ENCODE measurements around the gene SLC25A41.
A peak's percentile ranks its signal among the peaks of the same experiment; 100 is the strongest.
"Not testable (repeated sequence)": the region's sequence is repeated elsewhere in the genome, so short reads cannot be mapped to it uniquely, and the experiment has no call there.

SLC25A41 gene

DNA sequence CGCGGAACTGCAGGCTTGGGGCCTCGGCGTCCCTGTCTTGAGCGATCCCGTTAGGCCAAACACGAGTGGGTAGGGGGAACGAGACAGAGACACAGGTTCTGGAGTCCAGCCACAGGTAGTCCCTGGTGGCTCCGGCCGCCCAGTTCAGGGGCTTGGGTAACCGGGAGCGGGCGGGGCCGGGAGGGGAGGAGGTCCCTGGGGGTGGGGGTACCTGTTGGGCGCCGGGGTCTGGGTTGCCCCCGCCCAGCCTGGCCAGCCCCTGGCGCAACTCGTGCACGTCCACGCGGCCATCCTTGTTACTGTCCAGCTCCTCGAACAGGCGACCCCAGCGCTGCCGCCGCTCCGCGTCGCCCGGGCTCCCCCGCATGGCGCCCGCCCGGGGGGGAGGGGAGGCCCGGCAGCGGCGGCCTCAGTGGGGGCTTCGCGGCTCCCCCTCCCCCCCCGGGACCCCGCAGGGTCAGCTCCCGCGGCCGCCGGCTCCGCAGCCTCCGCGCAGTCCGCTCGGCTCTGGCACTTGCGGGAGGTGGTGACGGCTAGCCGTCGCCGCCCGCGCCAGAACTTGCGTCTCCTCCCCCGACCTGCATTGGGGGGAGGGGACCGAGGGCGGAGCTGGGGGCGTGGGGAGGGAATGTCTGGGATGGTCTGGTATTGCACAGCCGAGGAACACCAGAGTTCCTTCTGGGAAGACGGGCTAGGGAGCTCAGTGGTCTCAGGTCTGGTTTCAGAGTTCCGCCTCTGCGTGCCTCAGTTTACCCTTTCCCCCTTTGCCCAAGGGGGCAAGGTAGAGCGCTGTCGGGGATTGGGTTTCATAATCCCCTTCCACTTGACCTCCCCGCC lies 25.9 kb upstream of the SLC25A41 start, which contains the start of gene SLC25A23:
Gene SLC25A23 (minus strand): TSS at position 531 of the 837 bp plus-strand sequence. CDS start 164 bp downstream, at position 367.
- peak; percentile 55 for DNase-seq

DNA sequence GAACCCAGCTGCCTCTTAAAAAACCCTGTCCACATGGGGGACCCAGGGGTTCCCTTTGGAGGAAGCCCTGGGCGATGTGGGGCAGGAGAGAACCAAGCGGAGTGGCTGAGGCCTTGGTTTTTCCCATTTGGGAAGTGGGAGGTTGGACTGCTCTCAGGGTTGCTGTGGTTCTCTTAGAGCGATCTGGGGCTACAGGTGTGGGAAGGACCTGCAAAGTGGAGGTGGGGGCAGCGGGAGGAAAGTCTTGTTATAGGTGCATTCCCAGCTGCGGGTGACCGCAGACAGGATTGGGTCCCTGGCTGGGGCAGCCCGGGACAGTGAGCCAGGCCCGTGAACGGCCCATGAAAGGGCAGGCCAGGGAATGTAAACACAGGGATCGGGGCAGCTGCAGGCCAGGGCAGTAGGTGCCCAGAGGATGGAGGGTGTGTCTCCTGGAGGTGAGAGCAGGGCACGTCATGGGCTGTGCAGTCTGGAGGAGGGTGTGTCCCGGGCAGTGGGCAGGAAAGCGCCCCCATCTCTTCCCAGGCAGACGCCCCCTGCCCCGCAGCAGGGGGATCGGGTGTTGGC lies 25.2 kb upstream of the SLC25A41 start:
- DNase-seq, result no peak

DNA sequence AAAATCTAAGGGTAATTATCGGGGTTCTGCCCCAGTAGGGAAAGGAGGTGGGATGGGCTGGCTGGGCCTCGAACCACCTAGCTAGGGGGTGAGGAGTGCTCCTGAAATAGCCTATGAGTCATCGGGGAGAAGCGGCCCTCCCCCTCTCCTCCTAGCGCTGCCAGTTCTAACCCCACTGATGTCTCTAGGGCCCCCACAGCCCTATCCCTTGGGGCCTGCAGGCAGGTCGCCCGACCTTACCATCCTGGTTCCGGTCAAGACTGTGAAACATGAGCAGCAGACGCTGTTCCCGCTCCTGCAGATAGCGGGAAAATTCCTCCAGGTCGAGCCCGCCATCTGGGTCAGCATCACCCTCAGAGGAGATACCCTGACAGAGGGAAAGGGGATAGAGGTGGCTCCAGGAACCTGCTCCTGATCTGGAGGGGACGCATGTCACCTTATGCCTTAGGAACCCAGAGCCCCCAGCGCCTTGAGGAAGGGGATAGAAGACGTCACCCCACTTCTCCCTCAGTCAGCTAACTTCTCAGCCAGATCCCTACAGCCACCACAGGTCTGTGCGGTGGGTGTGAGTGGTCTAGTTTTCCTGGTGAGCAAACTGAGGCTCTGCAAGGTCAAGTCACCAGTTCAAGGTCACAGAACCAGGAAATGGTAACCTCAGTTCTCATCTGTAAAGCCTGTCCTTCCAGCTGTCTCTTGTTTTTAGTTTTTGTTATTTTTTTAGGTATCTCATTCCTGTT lies 24.6 kb upstream of the SLC25A41 start:
- no peak for DNase-seq

DNA sequence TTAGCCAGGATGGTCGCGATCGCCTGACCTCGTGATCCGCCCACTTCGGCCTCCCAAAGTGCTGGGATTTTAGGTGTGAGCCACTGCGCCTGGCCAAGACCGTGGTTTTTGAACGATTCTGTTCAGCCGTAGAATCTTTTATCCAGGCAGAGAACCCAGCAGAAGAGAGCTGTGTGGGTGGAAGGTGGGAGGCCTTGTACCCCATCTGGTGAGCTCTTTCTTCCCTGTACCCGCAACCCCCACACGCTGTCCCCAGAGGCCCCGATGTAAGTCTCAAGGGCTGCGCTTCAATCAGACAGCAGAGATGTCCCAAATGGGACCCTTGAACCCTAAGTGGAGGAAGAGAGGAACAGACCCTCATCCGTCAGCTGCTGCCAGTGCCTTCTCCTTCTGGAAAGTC lies 22.4 kb upstream of the SLC25A41 start:
- no peak for DNase-seq

DNA sequence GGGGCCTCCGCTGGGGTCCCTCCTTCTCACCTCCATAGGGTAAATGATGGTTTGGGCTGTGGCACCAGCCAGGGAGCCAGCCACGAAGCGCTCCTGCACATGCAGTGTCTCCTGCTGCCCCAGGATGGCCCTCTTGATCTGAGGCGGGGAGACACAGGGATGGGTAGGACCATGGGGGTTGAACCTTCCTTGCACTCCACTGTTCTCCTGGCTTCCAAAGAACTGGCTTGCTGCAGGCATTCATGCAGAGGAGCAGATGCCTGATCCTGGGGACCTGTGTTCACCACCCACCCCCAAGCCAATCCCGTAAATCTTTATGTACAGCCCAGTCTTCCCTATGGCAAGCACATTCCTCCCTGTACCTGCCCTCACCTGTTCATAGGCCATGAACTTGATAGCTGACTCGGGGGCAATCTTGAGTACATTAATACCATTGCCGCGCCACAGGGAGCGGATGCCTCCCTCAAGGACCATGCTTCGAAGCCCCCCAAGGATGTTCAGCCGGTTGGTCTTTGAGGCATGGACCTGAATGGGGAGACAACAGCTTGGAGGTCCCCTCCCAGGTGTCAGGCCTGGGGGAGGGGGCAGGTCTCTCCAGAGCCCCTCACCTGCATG lies 20.5 kb upstream of the SLC25A41 start:
- DNase-seq, result no peak

DNA sequence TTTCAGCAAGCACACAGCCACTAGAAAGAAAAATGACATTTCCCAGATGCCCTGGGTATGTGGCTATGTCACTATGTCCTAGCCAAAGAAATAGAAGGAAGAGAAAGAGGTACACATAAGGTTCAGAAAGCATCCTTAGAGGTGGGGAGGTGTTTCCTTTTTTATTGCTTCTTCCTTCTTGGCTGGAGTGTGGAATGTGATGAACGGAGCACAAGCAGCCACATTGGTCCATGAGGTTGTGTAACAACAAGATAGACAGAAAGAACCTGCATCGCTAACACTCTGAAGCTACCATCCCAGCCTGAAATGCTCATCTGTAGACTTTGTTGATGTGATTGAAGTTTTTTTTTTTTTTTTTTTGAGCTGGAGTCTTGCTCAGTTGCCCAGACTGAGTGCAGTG lies 19.3 kb upstream of the SLC25A41 start:
- DNase-seq, result no peak

DNA sequence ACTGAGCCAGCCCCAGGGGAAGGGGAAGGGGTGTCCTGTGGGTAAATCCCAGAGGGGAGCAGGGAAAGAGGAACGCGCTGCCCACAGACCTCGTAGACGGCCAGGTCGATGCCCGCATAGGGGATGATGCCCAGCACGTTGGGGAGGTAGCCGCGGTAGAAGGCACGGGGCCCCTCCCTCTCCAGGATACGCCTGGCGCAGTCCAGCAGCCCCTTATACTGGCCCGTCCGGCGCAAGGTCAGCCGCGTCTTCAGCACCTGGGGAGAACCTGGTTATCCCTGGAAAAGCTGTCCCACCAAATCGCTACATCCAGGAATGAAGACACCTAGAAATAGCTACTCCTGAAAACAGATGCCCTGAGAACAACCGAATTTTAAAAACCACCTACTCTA lies 18.7 kb upstream of the SLC25A41 start:
- DNase-seq, result no peak

DNA sequence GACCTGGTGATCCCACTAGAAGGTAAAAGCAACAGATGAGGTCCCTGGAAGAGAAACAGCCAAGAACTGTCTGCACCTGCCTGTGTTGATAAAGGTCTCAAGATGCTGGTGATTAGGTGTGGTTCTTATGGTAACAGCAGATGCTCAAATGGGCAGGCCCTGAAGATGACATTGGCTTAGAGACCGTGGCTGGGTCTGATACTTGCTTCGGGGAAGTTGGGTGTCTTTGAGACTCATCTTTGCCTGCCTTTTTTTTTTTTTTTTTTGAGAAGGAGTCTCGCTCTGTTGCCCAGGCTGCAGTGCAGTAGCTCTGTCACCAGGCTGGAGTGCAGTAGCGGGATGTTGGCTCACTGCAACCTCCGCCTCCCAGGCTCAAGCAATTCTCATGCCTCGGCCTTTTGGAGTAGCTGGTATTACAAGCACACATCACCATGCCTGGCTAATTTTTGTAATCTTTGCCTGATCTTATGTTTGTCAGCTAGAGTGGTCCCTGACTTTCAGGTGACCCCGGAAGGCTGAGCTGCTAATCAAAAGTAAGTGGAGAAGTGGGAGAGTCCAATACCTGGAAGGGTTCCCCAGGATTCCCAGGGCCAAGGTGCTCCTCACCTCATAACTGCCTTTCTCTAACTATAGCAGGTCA lies 18.1 kb upstream of the SLC25A41 start:
- DNase-seq, result no peak

DNA sequence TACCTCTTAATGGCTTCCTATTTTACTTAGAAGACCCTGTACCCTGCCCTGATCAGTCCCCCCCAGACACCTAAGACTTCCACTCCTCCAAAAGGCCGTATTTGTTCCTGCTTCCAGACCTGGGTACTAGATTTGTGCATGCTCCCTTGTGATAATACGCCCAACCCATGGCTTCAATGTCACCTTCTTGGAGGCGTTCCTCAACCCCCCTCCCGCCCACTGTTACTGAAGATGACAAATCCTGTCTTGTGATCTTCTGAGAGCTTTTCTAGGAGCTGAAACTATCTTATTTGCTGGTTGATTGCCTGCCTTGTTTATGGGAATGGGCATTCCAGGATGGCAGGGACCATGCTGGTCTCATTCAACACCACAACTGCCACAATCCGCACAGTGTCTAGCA lies 16.6 kb upstream of the SLC25A41 start:
- no peak for DNase-seq

DNA sequence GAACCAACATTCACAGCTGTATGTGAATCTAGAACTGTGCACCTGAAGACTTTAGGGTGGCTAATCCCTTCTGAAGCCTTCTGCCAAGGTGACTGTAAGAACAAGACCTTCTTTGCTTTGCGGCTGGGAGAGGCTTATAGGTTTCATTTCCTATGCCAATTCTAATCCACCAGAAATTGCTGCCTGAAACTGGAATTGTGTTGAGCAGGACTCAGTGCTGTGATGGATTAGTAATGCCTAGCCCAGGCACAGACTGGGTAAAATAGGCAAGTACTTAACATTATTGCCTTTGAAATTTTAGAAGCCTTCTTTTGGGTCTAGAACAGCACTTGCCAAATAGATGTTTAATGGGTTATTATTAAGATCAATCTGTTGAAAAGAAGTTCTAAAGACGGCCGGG lies 14.5 kb upstream of the SLC25A41 start:
- no peak for DNase-seq

DNA sequence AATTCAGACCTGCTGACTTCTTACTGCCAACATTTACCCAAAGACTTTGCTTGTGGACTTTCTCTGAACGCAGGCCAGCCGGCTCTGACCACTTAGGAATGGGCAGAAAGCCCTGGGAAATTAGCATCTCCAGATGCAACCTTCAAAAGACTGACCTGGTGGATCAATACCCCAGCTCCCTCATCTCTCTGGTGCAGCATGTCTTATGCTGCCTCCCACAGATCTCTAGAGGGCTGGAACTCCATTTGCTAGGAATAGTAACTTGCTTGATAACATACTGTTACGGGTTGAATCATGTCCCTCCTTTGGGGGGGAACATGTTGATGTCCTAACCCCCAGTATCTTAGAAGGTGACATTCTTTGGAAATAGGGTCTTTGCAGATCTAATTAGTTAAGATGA lies 12.9 kb upstream of the SLC25A41 start:
- DNase-seq, result no peak

DNA sequence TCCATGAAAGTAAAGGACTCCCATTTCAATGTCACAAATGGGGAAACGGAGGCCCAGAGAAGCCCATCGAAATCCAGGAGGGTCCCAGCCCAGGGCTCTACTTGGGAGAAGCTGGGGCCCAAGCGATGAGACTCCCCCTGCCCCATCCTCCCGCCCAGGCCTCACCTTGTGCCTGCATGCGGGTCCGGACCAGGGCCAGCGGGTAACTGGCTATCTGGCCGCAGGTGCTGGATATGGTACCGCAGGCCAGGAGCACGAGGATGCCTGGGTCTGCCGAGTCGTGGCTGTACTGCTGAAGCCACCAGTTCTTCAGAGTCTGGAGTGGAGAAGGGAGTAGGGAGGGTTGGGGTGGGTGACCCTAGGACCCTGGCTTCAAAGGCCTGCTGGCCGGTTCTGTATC lies 10.4 kb upstream of the SLC25A41 start:
- no peak for DNase-seq

DNA sequence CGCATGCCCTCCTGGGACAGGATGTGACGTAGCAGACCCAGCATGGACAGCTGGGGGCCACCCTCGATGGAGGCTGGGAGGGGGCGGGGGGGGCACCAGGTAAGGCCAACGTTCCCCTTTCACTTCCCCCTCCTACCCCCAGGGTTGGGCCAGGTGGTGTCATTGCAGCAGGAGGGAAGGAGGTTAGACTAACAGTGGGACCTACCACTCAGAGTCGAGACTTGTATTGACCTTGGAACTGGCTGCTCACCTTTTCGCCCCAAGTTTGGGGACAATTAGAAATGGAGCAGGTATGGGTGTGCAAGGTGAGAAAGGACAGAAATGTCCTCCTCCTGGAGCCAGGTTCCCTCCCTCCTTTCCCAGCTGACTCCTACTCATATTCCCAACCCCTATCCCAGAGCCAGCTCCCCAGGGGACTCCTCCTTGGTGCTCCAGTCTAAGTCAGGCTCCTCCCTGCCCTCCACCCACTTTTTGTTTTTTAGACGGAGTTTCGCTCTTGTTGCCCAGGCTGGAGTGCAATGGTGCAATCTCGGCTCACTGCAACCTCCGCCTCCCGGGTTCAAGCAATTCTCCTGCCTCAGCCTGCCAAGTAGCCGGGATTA lies 8.6 kb upstream of the SLC25A41 start:
- no peak for DNase-seq

DNA sequence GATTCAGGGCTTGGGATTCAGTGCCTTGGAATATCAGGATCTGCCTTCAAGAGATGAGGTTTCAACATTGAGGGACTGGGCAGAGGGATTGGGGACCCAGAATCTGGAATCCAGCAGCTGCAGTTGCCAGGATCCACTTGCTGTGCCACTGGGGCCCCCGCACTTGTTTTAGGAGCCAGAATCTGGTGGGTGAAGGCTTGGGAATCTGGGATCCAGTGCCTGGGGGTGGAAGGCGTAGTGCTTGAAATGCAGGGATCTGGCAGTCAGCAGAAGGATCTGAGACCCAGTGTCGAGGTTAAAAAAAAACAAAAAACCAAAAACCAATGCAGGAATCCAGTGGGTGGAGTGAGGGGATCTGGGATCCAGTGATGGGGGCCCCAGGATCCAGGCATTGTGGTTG lies 7.3 kb upstream of the SLC25A41 start:
- DNase-seq, result no peak

DNA sequence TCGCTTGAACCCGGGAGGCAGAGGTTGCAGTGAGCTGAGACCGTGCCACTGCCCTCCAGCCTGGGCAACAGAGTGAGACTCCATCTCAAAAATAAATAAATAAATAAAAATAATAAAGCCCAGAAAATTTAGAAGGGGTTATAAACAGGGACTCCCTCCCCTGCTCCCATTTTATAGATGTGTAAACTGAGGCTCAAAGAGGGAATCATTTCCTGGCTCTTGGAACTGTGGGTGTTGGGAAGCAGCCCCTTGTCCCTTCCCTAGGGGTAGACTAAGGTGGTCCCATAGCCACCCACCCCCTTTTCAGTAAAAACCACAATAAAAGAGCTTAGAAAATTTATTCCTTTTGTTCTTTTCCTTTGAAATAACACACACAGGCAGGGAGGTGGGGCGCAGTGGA lies 6.2 kb upstream of the SLC25A41 start:
- DNase-seq, result no peak

DNA sequence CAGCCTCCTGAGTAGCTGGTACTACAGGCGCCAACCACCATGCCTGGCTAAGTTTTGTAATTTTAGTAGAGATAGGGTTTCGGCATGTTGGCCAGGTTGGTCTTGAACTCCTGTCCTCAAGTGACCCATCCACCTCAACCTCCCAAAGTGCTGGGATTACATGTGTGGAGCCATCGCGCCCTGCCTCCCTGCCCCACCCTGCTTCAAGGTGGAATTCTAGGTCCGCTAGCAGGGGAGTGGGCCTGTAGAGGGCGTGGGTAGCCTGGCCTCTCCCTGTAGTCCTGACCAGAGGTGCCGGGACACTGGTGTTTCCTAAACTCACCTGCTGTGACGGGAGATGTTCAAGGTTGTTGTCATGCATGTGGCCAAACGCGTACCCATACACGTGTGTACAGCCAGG lies 398 bp downstream of the SLC25A41 start:
- DNase-seq, result no peak

DNA sequence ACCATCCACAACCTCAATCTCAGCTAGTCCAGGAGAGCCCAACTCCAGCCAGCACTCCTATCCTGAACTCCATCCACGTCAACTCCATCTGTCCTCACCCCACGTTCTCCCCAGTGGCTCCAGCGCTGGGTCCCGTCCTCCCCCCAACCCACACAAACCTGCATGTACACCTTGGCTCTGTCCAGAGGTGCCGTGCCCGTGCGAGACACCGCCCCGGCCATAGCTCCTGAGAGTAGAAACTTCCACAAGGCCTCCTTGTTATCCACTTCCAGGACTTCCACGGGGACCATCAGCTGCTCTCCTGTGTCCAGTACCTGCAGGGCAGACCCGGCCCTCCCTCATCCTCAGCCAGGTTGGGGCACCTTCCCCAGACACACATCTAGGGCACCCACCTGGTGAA lies 1.7 kb downstream of the SLC25A41 start:
- no peak for DNase-seq

DNA sequence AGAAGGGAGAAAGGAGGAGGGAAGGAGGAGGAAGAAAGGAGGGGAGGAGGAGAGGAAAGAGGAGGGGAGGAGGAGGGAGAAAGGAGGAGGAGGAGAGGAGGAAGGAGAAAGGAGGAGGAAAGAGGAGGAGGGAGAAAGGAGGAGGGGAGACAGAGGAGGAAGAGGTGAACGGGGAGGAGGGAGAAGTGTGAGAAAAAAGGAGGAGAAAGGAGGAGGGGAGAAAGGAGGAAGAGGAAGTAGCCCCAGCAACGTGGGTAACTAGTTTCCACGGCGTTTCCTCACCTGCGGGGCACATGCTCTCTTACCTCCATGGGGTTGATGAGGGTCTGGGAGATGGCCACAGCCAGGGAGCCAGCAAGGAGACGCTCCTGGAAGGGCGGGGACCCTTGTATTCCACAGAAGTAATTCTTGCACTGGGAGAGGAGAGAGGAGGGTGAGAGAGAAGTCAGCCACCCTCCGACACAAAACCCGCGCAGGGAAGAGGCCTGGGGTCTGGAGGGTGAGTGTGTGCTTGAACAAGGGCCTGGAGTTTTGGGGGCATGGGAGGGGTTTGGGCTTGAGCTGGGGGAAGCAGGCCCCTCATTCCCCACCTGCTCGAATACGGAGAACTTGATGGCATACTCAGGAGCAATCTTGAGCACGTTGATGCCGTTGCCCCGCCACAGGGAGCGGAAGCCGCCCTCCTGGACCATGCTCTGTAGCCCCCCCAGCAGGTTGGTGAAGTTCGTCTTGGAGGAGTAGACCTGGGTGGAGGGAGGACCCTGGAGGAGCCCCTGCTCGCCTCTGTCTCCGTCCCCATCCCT lies 3.9 kb downstream of the SLC25A41 start:
- DNase-seq, result no peak

DNA sequence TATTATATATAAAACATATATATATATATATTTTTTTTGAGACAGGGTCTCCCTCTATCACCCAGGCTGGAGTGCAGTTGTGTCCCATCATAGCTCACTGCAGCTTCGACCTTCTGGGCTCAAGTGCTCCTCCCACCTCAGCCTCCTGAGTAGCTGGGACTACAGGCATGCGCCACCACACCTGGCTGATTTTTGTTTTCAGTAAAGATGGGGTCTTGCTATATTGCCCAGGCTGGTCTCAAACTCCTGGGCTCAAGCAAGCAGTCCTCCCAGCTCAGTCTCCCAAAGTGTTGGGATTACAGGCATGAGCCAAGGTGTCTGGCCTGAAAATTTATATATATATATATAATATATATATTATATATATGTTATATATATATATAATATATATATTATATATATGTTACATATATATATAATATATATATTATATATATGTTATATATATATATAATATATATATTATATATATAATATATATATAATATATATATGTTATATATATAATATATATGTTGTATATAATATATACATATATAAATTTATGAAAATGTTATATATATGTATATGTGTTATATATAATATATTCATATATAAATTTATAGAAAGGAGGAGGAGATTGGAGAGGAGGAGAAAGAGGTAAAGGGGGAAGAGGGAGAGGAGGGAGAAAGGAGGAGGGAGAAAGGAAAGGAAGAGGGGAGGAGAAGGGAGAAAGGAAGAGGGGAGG lies 4.7 kb downstream of the SLC25A41 start:
- not testable (repeated sequence) for DNase-seq

DNA sequence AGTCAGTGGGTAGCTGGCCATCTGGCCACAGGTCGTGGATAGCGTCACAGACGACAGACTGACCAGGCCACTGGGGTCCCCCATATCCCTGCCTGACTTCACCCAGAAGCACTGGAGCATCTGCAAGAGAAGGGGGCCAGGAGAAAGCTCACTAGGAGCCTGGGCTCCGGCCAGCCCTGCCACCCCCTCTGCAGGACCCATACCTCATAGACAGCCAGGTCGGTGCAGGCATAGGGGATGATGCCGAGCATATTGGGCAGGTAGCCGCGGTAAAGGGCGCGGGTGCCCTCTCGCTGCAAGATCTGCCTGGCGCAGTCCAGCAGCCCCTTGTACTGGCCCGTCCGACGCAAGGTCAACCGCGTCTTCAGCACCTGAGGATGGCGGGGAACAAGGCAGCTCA lies 6.4 kb downstream of the SLC25A41 start:
- no peak for DNase-seq
